Smooth muscle cell (in vitro differentiated cells): ENCODE measurements around the gene ELP1. TPM values are rescaled to one million over a fixed set of nuclear protein-coding genes. Genes with fewer than 3 reads are reported as not detected.
"Not testable (repeated sequence)": the region's sequence is repeated elsewhere in the genome, so short reads cannot be mapped to it uniquely, and the experiment has no call there.

ENCODE experiments used
- DNase-seq: peaks from one replicate; lab custom pipeline; 2025; ENCODE audit not compliant: unreplicated experiment; lab: John Stamatoyannopoulos, UW
- H2AFZ ChIP-seq: fragments of 200-600 bp; sonication (generic); 2 replicates; pipeline ENCODE4 v1.6.0; 2016; ENCODE audit warnings: antibody characterized with exemption, low read depth, mild to moderate bottlenecking
- H3F3A ChIP-seq: fragments of 200-600 bp; sonication (generic); 2 replicates; pipeline ENCODE4 v1.6.0; 2017; ENCODE audit warnings: antibody characterized with exemption, low read depth
- H3K27ac ChIP-seq: fragments of 200-600 bp; sonication (generic); 2 replicates; pipeline ENCODE4 v1.5.1; 2016; ENCODE audit warnings: low read depth, mild to moderate bottlenecking
- H3K27me3 ChIP-seq: fragments of 200-600 bp; sonication (generic); 2 replicates; pipeline ENCODE4 v1.6.1; 2016; ENCODE audit warnings: low read depth, mild to moderate bottlenecking
- H3K36me3 ChIP-seq: fragments of 200-600 bp; sonication (generic); 2 replicates; pipeline ENCODE4 v1.5.1; 2016; ENCODE audit warnings: low read depth
- H3K4me1 ChIP-seq: fragments of 200-600 bp; sonication (generic); 2 replicates; pipeline ENCODE4 v1.5.1; 2016; ENCODE audit warnings: low read depth
- H3K4me2 ChIP-seq: fragments of 200-600 bp; sonication (generic); 2 replicates; pipeline ENCODE4 v1.6.0; 2016; ENCODE audit warnings: mild to moderate bottlenecking
- H3K4me3 ChIP-seq: fragments of 200-600 bp; sonication (generic); 2 replicates; pipeline ENCODE4 v1.5.1; 2016; ENCODE audit warnings: mild to moderate bottlenecking
- H3K79me2 ChIP-seq: fragments of 200-600 bp; sonication (generic); 2 replicates; pipeline ENCODE4 v1.6.0; 2016; ENCODE audit warnings: low read depth, mild to moderate bottlenecking
- H3K9ac ChIP-seq: fragments of 200-600 bp; sonication (generic); 2 replicates; pipeline ENCODE4 v1.6.0; 2016; ENCODE audit warnings: low read depth
- H3K9me3 ChIP-seq: fragments of 200-600 bp; sonication (generic); replicated peaks from 2 replicates; pipeline ENCODE4 v1.5.1; 2016; ENCODE audit warnings: low read depth
- H4K20me1 ChIP-seq: fragments of 200-600 bp; sonication (generic); 2 replicates; pipeline ENCODE4 v1.6.0; 2016; ENCODE audit warnings: low read depth
- WGBS: methylation state at CpG from one replicate; pipeline ENCODE4 v1.1.7; 2016; ENCODE audit warnings: low lambda C conversion rate; 5-methylcytosine and 5-hydroxymethylcytosine counted together
- polyA plus RNA-seq: library from polyadenylated mRNA; unstranded; fragments of >200 nt; fragmentation: Nextera tagmentation; extraction: Ambion mirVana; gene quantifications from 2 replicates; pipeline ENCODE4 v1.2.1, GENCODE V29; 2016
- total RNA-seq: library from RNA; depleted of rRNA; stranded (reverse); fragments of >200 nt; gene quantifications from 2 replicates; pipeline ENCODE4 v1.2.3, GENCODE V29; 2014
- TF ChIP-seq, protein P1 (sequence below): fragments of 200-600 bp; sonication (generic); IDR thresholded peaks from 2 replicates; pipeline ENCODE4 v1.5.1; 2017; ENCODE audit warnings: borderline replicate concordance, mild to moderate bottlenecking, antibody characterized with exemption; ENCODE audit not compliant: insufficient read depth, poor library complexity, severe bottlenecking

ELP1 gene
- total and polyA plus RNA-seq, 2 experiments from 2014 or later = 16.2 to 72.1 TPM

DNA sequence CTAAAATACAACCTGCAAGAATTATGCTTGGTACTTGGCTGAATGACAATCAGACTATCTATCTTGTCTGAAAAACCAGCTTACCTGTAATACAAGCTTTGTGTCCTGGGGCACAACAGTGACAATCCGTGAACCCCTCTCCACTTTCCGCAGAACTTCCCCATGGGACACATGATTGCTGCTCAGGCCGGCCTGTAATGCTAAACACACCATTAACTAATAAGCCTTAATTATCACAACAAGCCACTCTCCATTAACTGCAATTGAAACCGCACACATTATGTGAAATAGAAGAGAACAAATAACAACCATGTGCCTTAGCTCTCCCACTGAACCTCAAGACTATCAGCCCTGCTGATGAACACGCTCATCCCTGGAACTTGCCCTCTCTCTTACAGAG lies 33.7 kb downstream of the ELP1 start:
- no peak overlapping the region for H3K27ac ChIP-seq
- no peaks in the 10 kb centered on the region for H3K27me3 ChIP-seq
- no peak for DNase-seq
- no peak overlapping the region for H3K9ac ChIP-seq
- no peak overlapping the region for H3K4me2 ChIP-seq
- H2AFZ ChIP-seq = no peak overlapping the region
- TF ChIP-seq, protein P1, sequence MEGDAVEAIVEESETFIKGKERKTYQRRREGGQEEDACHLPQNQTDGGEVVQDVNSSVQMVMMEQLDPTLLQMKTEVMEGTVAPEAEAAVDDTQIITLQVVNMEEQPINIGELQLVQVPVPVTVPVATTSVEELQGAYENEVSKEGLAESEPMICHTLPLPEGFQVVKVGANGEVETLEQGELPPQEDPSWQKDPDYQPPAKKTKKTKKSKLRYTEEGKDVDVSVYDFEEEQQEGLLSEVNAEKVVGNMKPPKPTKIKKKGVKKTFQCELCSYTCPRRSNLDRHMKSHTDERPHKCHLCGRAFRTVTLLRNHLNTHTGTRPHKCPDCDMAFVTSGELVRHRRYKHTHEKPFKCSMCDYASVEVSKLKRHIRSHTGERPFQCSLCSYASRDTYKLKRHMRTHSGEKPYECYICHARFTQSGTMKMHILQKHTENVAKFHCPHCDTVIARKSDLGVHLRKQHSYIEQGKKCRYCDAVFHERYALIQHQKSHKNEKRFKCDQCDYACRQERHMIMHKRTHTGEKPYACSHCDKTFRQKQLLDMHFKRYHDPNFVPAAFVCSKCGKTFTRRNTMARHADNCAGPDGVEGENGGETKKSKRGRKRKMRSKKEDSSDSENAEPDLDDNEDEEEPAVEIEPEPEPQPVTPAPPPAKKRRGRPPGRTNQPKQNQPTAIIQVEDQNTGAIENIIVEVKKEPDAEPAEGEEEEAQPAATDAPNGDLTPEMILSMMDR = no peak
- H3F3A ChIP-seq = no peaks in the 10 kb centered on the region
- H3K9me3 ChIP-seq = no peaks in the 10 kb centered on the region
- no peaks in the 10 kb centered on the region for H4K20me1 ChIP-seq
- peaks cover 35% of the 10 kb centered on the region for H3K36me3 ChIP-seq
- H3K4me1 ChIP-seq = no peaks in the 10 kb centered on the region
- 95% methylated on average over 5 of the region's 5 CpGs for WGBS
- H3K4me3 ChIP-seq = no peak overlapping the region
- no peaks in the 10 kb centered on the region for H3K79me2 ChIP-seq

DNA sequence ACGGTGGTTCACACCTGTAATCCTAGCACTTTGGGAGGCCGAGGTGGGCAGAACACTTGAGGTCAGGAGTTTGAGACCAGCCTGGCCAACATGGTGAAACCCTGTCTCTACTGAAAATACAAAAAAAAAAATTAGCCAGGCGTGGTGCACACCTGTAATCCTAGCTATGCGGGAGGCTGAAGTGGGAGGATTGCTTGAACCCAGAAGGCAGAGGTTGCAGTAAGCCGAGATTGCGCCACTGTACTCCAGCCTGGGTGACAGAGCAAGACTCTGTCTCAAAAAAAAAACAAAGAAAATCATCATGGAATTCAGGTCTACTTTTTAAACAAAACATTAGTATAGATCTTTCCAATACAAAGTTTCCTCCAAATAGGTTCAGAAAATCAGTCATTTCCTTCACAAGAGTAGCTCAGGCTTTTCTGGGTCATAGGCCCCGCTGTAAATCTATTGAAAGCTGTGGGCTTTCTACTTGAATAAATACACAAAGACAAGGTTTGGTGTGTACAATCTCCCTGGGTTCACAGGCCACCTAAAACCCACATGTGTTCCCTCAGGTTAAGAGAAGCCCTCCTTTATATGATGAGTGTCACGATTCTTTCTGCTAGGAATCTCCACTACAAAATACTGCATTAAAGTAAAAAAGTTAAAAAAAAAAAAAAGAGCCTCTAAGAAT lies 34.8 kb downstream of the ELP1 start:
- not testable (repeated sequence) for H3K79me2 ChIP-seq
- 94% methylated on average over 8 of the region's 8 CpGs for WGBS

DNA sequence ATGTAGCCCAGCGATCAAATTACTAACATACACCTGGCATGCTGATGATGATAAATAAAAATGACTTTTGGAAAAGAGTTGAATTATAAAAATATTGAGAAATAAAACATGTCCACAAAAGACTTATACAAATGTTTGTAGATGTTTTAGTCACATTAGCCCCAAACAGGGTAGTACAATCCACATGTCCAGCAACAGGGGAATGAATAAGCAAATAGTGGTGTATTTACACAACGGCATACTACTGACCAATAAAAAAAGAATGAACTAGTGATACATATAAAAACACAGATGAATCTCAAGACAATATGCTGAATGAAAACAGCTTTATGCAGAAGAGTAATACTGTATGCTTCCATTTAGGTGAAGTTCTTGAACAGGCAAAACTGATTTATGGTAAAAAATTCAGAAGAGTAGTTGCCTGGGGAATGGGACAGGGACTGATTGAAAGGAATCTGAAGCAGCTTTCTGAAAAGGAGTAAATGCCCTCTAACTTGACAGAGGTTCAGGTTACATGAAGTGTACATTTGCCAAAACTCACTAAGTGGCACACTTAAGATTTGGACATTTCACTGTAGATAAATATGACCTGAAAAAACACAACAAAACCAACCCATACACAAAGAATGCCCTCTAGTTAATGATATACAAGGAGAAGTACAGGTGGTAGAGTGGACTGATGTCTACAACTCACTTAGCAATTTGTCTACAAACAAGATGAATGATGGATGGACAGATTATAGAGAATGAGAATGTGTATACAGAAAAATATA lies 36.4 kb downstream of the ELP1 start:
- no peaks in the 10 kb centered on the region for H3K79me2 ChIP-seq
- no peak for DNase-seq
- H3K27ac ChIP-seq = no peak overlapping the region
- H3F3A ChIP-seq = no peaks in the 10 kb centered on the region
- 100% methylated on average over 2 of the region's 2 CpGs for WGBS
- no peaks in the 10 kb centered on the region for H3K9me3 ChIP-seq
- H2AFZ ChIP-seq = no peak overlapping the region
- no peak overlapping the region for H3K9ac ChIP-seq
- H3K27me3 ChIP-seq = no peaks in the 10 kb centered on the region
- TF ChIP-seq, protein P1 = no peak
- H3K36me3 ChIP-seq = peaks cover 23% of the 10 kb centered on the region
- no peaks in the 10 kb centered on the region for H3K4me1 ChIP-seq
- H3K4me2 ChIP-seq = no peak overlapping the region
- no peaks in the 10 kb centered on the region for H4K20me1 ChIP-seq
- H3K4me3 ChIP-seq = no peak overlapping the region

More for the DNA sequence above, 34.8 kb downstream of the ELP1 start:
- H3K4me2 ChIP-seq, H3F3A ChIP-seq, H3K27ac ChIP-seq, H4K20me1 ChIP-seq, H3K27me3 ChIP-seq, H3K9ac ChIP-seq, H3K4me3 ChIP-seq, H3K9me3 ChIP-seq, H2AFZ ChIP-seq, H3K4me1 ChIP-seq, DNase-seq: not testable (repeated sequence)
- peaks cover 35% of the 10 kb centered on the region for H3K36me3 ChIP-seq

DNA sequence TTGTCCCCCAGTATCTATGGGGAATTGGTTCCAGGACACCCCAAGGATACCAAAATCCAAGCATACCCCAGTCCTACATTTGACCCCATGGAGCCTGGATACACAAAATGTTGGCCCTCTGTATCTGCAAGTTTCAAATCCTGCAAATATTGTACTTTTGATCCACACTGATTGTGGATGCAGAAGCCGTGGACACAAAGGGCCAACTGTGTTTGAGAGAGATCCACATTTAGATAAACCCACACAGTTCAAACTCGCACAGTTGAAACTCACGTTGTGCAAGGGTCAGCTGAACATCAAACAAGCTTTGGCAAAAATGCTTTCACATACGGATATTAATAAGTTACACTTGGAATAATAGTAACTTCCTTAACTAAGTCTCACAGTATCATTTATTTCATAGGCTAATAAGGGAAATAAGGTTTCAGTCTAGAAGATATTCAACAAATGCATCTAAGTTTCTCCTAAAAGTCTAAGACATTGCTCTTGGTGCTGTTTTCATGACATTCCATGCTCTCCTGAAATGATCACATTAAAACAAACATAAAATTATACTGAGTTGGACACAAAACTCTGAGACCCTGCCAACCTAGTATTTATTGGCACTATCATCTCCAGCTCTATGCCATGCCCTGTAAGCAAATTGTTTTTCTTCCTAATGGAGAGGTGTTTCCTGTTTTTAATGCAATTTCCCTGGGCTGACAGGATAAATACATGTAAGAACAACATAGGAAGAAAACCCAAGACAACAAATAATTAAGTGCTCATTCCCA lies 39.5 kb downstream of the ELP1 start:
- no peaks in the 10 kb centered on the region for H3K27me3 ChIP-seq
- no peak overlapping the region for H3K4me3 ChIP-seq
- no peak for DNase-seq
- H3F3A ChIP-seq = no peaks in the 10 kb centered on the region
- no peak overlapping the region for H3K27ac ChIP-seq
- no peaks in the 10 kb centered on the region for H3K9me3 ChIP-seq
- H3K9ac ChIP-seq = no peak overlapping the region
- WGBS = 97% methylated on average over 4 of the region's 4 CpGs
- no peak overlapping the region for H2AFZ ChIP-seq
- H3K4me2 ChIP-seq = no peak overlapping the region
- no peaks in the 10 kb centered on the region for H3K4me1 ChIP-seq
- no peaks in the 10 kb centered on the region for H3K79me2 ChIP-seq
- no peaks in the 10 kb centered on the region for H4K20me1 ChIP-seq
- TF ChIP-seq, protein P1 = no peak
- H3K36me3 ChIP-seq = peaks cover 8% of the 10 kb centered on the region
